Stimulated activated CD4-positive, alpha-beta T cell treated with anti-CD3 and anti-CD28 coated beads, Interleukin-1b, Interleukin-23, amount 100 ng/mL, for 1 hour (primary cell): ENCODE results near the gene CENPQ.

ENCODE experiments used
- DNase-seq, 2 donors: peaks; one replicate each; pipeline ENCODE4 v3.0.0-alpha.2; 2020; ENCODE audit warnings: low read depth in 2 of 2

Gene CENPQ

DNA sequence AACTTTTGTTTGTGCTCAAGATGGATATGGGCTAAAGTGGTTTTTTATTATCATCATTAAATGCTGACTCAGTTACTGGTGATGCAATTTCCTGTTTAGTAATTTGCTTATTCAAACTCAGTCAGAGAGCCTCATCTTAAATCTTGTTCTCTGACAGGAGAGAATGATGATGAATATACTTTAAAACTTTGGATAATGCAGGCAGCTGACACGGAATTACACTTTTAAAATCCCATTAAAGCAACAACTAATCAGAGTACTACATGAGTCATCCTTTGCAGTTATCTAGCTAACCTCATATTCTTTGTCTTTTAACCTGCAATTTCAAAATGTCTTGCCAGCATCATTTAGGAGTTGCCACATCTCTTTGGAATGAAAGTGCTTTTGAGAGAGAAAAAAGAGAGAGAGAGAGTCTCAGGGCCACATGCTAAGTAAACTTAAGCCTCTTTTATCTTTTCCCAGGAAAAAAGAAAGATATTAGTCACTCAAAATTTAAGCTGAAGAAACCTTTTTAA lies 78.1 kb downstream of the CENPQ start:
- DNase-seq: no peak

DNA sequence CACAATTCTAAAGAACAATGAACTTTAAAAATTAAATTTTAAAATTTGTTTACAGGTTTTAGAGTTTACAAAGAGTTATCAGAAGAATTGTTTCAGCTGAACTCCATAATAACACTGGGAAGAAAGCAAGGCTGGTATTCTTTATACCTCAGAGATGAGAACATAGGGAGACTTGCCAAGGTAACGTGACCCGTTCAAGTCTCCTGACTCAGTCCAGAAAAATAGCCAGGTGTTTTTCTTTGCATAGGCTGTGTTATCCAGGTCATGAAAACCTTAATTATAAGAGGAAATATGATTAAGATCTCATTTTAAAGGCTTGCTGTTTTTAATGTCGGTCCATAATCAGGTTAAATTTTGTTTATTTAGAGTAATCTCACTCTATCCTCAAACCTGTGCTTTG lies 78.8 kb downstream of the CENPQ start:
- DNase-seq: no peak
